Measurements from ENCODE around the gene PLA2G12A.

PLA2G12A gene

DNA sequence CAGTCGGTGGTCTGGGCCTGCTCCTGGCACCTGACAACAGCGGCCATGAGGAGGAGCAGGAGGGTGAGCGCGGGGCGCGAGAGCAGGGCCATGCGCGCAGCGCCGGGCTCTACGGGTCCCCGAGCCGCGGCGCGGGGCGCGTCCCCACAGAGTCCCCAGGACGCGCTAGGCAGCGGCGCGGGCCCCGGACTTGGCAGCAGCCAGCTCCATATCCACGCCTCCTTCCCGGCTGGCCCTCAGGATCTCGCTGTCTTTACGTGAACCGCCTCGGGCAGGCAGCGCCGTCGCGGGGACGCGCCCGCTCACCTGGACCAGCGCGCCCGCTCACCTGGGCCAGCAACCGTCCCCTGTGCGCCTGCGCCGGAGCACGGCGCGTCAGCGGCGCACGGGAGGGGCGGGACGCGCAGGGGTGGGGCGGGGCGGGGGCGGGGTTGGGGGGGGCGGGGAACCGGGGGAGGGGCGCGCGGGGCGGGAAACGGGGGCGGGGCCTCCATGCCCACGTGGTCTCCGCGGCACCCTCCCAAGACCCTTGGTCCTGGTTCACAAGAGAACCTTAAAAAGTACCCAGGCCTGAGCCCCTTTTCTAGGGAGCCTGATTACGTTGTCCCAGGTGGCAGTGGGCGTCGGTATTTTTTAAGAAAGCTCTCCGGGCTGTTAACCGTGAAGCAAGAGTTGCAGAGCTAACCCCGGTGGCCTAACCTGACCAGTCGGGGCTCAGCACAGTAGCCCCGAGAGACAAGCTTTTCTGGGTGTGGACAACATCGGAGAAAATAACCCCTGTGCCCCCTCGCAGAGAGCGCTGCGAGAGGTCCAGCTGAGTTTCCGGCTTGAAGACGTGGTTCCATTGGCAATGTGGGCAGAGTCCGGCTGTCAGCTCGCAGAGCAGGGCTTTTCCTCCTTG lies at the start of gene PLA2G12A:
Gene PLA2G12A, minus strand, starts transcription at position 353 of the 901 bp plus-strand sequence. Its CDS starts 261 bp downstream, at position 92.
- peak; percentile 23 for DNase-seq (ENCODE audit: low read depth)

GRCh38 chr4:109764789-109765402 lies 35.0 kb upstream of the PLA2G12A start:
- no peak for DNase-seq (ENCODE audit: low read depth)

GRCh38 chr4:109764376-109764775 lies 34.5 kb upstream of the PLA2G12A start:
- DNase-seq (ENCODE audit: low read depth) = no peak

DNA sequence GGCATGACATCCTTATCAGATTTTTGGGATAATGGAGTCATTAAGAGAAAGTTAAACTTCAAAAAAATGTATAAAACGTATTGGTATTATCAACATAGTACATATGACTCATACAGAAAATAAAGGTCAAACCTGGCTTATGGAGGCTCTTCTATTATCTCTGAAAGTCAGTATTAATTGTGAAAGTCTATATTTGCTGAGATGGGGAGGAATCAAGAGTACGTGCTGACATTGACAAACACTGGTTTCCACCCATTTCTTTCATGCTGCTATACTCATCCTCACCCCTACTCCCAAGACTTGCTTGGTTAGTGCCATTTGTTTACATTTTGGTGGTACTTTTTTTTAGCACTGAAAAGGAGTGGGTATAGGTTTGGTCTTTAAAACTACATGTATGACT lies 30.8 kb upstream of the PLA2G12A start:
- no peak for DNase-seq (ENCODE audit: low read depth)

- no peak for DNase-seq (ENCODE audit: low read depth)
Observed at GRCh38 chr4:109755656-109756055, 25.8 kb upstream of the PLA2G12A start.

DNA sequence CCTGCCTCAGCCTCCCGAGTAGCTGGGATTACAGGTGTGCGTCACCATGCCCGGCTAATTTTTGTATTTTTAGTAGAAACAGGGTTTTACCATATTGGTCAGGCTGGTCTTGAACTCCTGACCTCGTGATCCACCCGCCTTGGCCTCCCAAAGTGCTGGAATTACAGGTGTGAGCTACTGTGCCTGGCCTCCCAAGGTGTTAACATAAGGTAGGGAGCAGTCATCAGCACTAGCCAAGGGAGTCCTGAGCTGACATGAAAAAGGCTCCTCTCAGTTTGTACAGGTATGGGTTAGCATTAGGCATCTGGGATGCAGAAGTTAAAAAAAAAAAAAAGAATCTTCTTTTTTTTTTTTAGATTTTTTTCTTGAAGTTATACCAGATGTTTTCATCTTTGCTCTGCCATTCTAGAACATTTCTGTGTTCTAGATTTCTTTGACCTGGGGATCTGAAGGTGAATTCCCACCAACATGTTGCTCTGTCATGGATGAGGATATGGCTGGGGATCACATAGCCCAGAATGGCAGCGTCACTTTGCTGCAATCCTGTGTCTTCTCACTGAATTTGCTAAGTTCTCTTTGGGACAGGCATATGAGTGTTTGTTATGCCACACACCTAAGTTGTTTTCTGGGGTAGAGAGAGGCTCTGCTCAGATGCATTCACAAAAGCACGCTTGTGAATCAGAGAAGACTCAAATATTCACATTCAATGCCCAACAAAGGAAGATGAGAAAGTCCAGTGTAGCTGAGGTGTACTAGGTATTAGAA lies 24.4 kb upstream of the PLA2G12A start:
- DNase-seq (ENCODE audit: low read depth) = no peak

GRCh38 chr4:109752525-109752924 lies 22.7 kb upstream of the PLA2G12A start:
- no peak for DNase-seq (ENCODE audit: low read depth)

DNA sequence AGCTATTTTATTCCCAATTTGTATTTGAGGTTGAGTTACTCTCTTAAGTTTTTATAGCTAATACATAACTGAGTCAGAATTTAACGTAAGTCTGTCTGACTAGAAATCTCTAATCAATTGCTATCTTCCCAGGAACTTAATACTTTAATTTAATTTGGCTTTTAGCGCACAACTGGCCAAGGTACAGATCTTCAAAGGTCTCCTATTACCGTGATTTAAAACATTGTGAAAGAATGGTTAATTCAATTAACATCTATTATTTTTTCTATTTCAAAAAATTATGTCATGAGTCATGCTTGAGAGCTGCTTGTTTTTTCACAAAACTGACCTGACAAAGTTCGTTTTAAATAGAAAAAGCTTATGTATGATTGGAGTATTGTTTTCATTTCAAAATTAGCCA lies 22.0 kb upstream of the PLA2G12A start:
- DNase-seq (ENCODE audit: low read depth) = no peak

DNA sequence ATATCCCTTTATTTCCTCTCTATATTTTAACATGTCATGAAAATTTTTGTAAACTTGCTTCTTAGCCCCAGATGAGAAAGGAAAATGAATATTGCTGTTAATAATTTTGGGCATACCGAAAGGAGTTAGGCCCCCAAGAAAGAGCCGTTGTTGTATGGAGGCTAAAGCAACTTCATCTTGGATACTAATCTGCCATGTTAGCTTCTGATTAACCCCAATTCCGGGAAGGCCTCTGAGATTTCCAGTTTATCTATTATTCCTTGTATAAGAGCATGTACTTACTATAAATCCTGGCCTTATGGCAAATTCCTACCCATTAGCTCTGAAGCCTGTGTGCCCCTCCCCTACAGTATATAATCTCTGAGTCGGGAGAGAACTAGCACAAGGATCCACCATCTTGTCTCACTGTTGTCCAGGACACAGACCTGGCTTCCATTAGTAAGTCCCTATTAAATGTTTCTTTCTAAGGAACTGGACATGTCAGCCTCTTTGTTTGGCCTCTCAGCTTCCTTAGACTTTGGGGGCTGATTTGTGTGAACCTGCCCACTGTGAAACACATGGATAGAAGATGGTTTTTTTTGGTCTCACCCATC lies 20.9 kb upstream of the PLA2G12A start:
- no peak for DNase-seq (ENCODE audit: low read depth)

- DNase-seq (ENCODE audit: low read depth) = no peak
Observed at GRCh38 chr4:109749388-109750082, 19.7 kb upstream of the PLA2G12A start.

- no peak for DNase-seq (ENCODE audit: low read depth)
Observed at GRCh38 chr4:109748114-109748513, 18.2 kb upstream of the PLA2G12A start.

DNA sequence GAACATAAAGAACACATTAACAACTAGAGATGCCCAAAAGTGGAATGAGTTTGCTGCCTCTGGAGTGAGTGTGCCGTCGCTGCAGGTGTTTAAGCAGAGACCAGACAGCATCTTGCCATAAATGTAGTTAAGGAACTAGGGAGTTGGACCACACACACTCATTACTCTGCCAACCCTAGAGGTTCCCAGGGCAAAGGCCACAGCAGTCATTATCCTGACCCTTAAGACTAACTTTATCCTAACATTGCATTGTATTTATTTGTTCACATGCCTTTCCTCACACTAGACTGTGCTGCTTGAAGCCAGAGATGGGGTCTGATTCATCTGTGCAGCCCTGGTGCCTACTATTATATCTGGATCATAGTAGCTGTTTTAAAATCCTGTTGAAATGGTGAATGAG lies 16.9 kb upstream of the PLA2G12A start:
- DNase-seq (ENCODE audit: low read depth) = no peak

DNA sequence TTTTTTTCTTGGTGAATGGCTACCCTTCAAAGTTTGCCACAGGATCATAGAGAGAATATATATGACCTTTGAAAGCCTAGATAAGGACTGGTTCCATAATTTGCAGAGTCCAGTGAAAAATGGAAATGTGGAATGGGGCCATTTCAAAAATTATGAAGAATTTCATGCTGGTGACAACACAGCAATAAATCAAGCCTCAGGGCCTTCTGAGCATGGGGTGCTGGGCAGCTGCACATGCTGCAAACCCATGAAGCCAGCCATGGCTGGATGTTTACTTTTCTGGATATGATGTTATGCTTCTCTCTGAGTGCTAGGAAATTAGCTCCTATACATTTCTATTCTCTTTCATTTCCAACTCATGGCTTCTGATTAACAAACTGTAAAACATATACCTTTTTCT lies 16.0 kb upstream of the PLA2G12A start:
- no peak for DNase-seq (ENCODE audit: low read depth)

- no peak for DNase-seq (ENCODE audit: low read depth)
Observed at GRCh38 chr4:109739547-109739946, 9.7 kb upstream of the PLA2G12A start.

DNA sequence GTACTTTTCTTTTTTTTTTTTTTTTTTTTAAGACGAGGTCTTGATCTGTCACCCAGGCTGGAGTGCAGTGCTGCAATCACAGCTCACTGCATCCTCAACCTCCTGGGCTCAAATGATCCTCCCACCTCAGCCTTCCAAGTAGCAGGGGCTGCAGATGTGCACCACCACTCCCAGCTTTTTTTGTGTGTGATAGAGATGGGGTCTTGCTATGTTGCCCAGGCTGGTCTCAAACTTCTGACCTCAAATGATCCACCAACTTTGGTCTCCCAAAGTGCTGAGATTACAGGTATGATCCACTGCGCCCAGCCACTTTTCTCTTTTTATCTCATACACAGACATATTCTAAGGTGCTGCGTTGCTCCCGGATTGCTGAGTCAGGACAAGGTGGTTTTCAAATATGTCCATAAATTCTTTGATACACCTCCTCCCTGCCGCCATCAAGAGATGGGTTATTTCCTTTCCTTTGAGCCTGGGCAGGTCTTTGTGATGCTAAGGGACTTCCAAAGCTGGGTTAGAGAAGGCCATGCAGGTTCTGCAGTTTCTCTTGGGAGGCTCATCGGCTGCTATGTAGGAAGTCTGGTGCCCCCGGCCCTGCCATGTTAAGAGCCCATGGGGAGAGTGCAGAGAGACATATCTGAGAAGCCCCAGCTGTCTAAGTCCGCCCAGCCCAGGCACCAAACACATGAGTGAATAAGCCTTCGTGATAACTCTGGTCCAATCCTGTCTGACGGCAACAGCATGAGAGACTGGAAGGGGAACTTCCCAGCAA lies 8.4 kb upstream of the PLA2G12A start:
- DNase-seq (ENCODE audit: low read depth) = no peak

- DNase-seq (ENCODE audit: low read depth) = no peak
Observed at GRCh38 chr4:109735566-109736365, 5.9 kb upstream of the PLA2G12A start.

DNA sequence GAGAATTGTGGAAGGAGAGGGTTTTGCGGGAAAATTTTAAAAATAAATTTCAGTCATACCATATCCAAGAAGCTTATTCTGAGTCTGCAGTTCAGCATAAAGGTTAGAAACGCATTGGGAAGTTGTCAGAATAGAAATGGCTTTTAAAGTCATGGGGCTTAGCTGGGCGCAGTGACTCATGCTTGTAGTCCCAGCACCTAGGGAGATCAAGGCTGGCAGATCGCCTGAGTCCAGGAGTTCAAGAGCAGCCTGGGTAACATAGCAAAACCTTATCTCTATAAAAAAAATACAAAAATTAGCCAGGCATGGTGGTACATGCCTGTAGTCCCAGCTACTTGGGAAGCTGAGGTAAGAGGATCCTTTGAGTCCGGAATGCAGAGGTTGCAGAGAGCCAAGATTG lies 3.9 kb upstream of the PLA2G12A start:
- DNase-seq (ENCODE audit: low read depth) = no peak

DNA sequence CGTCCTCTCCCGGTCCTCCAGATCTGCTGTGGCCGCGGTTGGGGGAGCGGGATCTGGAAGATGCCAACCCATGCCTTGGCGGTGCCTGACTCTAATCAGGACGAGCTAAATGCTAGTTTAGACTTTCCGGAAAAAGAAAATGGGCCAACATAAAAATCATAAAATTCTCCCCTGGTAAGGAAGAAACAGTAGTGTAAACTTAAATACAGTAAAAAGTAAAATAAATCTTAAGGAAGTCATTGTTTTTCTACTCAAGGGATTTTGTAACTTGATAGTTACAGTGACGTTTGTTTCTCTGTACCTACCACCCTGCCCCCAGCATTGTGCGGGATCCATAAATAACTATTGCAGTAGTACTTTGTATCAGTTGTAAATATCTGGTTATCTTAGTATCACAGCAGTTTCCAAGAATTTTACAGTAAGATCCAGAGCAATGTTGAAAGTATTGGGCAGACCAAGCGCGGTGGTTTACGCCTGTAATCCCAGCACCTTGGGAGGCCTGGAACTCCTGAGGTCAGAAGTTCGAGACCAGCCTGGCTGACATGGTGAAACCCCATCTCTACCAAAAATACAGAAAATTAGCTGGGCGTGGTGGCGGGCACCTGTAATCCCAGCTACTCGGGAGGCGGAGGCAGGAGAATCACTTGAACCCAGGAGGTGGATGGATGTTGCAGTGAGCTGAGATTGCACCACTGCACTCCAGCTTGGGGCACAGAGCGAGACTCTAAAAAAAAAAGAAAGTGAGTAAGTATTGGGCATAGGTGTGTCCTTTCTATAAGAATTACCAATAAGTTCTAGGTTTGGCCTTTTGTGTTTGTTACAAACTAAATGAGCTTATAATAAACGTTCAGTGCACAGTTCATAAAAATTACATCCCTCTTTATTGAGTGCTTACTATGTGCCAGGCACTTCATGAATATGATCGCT lies 1.0 kb upstream of the PLA2G12A start:
- no peak for DNase-seq (ENCODE audit: low read depth)

DNA sequence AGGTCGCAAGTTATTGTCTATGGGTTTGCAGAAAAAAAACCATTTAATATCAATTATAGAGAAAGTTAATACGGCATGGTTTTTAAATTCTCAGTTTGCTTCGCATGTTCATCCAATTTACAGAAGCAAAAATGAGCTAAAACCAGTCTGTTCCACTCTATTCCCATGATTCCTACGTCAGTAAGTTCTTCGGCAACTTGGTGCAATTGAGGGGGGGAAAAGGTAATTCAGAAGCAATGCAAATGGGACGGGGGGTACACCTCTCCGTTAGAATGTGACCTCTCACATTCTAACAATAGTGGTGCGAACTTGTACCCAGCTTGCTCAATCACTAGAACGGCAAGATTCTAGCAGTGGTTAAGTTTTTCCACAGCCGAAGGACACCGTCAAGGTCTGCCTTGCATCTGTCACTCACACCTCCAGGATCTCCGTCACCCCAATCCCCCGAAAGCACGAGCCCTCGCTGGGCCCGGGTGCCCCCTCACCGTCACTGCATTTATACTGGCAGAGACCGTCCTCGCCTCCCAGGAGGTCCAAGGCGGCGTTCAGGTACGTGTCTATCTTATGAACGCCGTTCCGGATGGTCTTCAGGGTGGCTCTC lies 653 bp downstream of the PLA2G12A start:
- DNase-seq (ENCODE audit: low read depth) = no peak

Measured in GM04504 (cell line).